Pancreas (tissue), 10 donors: Measurements from ENCODE around the gene VARS1. TPM values are rescaled to one million over a fixed set of nuclear protein-coding genes. Genes with fewer than 3 reads are reported as not detected.
A peak's percentile ranks its signal among the peaks of the same experiment; 100 is the strongest.
"Not testable (repeated sequence)": the region's sequence is repeated elsewhere in the genome, so short reads cannot be mapped to it uniquely, and the experiment has no call there.

Source experiments
- ATAC-seq, 4 donors: fragments of 200-7000 bp; cut with Tn5 transposase; one replicate each; pipeline versions ENCODE4 v1.8.0 to v1.9.1; 2020; ENCODE audit warnings: mild to moderate bottlenecking in 4 of 4, moderate library complexity in 4 of 4
- DNase-seq, 6 donors: peaks; one replicate each; pipeline ENCODE4 v3.0.0-alpha.2; 2020
- FAIRE-seq: peaks from 2 replicates; lab custom pipeline; 2012; peaks lifted over from hg19 to GRCh38; lab: Jason Lieb, UNC
- H3K27ac ChIP-seq, 4 donors: fragments of 200-600 bp; sonication (generic); 1 replicate in 3 of 4; 2 replicates in 1 of 4; pipeline versions ENCODE4 v1.5.0 to v1.8.0; 2020
- H3K27me3 ChIP-seq, 4 donors: fragments of 200-600 bp; one replicate each; pipeline ENCODE4 v1.8.0; 2021
- H3K36me3 ChIP-seq, 3 donors: fragments of 200-600 bp; sonication (generic) in 1 of 3; one replicate each; pipeline versions ENCODE4 v1.5.0 to v1.8.0; 2020 to 2021
- H3K4me1 ChIP-seq, 3 donors: fragments of 200-600 bp; one replicate each; pipeline ENCODE4 v1.8.0; 2021
- H3K4me3 ChIP-seq, 4 donors: fragments of 200-600 bp; sonication (generic) in 2 of 4; one replicate each; pipeline versions ENCODE4 v1.5.0 to v1.8.0; 2020 to 2021
- H3K9me3 ChIP-seq, 4 donors: fragments of 200-600 bp; one replicate each; pipeline ENCODE4 v1.8.0; 2021
- WGBS, 2 donors: extraction: QIAGEN DNeasy Blood & Tissue Kit; methylation state at CpG; one replicate each; pipeline ENCODE4 v1.1.7; 2013; 5-methylcytosine and 5-hydroxymethylcytosine counted together
- intact Hi-C, 3 donors: fragments of 100-400 bp; cut with DNase I; formaldehyde crosslinking; loops; one replicate each; pipeline versions ENCODE4 v1.11.1 to v1.14.2; 2022
- polyA plus RNA-seq, 2 donors: library from polyadenylated mRNA; stranded (reverse); fragments of 200-250 nt; gene quantifications; one replicate each; pipeline ENCODE4 v1.2.3, GENCODE V29; 2013
- total RNA-seq, 6 donors: library from RNA; stranded (reverse); fragmentation: NEBNext Ultra II Directional in 4 of 6; extraction: Animal tissue kit (Norgen Biotek cat#: 25700) in 4 of 6; gene quantifications; one replicate each; pipeline versions ENCODE4 v1.2.1 to v1.2.4, GENCODE V29; 2021 to 2023
- TF ChIP-seq, protein P1 (sequence below), 4 donors: fragments of 200-600 bp; sonication (generic) in 3 of 4; IDR thresholded peaks; one replicate each; pipeline versions ENCODE4 v1.5.0 to v1.8.0; 2021; ENCODE audit warnings: antibody characterized with exemption in 4 of 4
- donor health status: healthy with polysubstance abuse.
- donor health status: DM: no; HTN: no; CAD: no; lungs with moderate emphysema.
- donor health status: DM: no; HTN: no; CAD: no.
- donor health status: control.
- donor health status: control.
- donor health status: Bipolar disorder and iron deficiency.
- donor health status: DM: yes; HTN: yes; CAD: no.
- donor health status: DM: no; HTN: no; CAD: no.
- donor health status: DM: no; HTN: no; CAD: no.
- donor health status: DM: yes; HTN: yes; CAD: no.

VARS1 gene
- total and polyA plus RNA-seq, 8 donors = 22.0 to 67.3 (median 36.3) TPM

DNA sequence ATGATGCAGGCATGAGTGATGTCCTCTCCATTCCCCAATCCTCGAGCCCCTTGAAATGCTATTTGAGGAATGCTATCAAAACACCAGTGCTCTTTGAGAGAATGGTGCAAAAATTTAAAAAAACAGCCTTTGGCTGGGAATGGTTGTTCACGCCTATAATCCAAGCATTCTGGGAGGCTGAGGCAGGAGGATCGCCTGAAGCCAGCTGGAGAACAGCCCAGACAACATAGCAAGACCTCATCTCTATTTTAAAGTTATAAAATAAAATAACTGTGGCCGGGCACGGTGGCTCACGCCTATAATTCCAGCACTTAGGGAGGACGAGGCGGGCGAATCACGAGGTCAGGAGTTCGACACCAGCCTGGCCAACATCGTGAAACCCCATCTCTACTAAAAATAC, 4.2 kb upstream of the VARS1 start:
- FAIRE-seq (no peak), ATAC-seq (no peak), DNase-seq (no peak)
- 90 to 93% methylated on average over 12 of the region's 12 CpGs for WGBS, 2 donors
- intact Hi-C loops = no loop called here
- Histone ChIP-seq H3K4me3 (no peak overlapping the region), H3K9me3 (no peaks in the 10 kb centered on the region), H3K36me3 (no peaks in the 10 kb centered on the region), H3K4me1 (no peaks in the 10 kb centered on the region), H3K27me3 (no peaks in the 10 kb centered on the region), H3K27ac (no peak overlapping the region)
- TF ChIP-seq, protein P1, sequence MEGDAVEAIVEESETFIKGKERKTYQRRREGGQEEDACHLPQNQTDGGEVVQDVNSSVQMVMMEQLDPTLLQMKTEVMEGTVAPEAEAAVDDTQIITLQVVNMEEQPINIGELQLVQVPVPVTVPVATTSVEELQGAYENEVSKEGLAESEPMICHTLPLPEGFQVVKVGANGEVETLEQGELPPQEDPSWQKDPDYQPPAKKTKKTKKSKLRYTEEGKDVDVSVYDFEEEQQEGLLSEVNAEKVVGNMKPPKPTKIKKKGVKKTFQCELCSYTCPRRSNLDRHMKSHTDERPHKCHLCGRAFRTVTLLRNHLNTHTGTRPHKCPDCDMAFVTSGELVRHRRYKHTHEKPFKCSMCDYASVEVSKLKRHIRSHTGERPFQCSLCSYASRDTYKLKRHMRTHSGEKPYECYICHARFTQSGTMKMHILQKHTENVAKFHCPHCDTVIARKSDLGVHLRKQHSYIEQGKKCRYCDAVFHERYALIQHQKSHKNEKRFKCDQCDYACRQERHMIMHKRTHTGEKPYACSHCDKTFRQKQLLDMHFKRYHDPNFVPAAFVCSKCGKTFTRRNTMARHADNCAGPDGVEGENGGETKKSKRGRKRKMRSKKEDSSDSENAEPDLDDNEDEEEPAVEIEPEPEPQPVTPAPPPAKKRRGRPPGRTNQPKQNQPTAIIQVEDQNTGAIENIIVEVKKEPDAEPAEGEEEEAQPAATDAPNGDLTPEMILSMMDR (IDR thresholded peaks at IDR 0.05) = no peak

DNA sequence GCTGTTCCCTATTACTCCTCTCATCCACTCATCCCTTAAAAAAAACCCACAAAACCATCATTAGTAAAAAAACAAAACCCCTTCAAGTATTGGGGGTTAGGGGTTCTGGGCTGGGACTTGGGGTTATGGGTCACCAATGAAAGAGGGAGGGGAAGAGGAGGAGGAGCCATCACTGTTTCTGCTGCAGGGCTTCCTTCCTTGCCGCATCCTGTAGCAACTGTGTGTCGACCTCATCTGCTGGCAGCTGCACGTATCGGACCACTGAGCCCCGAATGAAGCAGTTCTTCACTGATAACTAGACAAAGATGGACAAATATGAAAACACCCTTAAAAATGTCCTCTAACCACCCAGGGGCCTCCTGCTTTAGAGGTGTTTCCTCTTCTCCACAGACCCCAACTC, 2.0 kb upstream of the VARS1 start:
- Histone ChIP-seq H3K27me3 (no peaks in the 10 kb centered on the region), H3K36me3 (no peaks in the 10 kb centered on the region), H3K4me1 (peaks cover 0 to 7% (median 5%) of the 10 kb centered on the region in 3 donors), H3K9me3 (no peaks in the 10 kb centered on the region), H3K27ac (no peak overlapping the region), H3K4me3 (no peak overlapping the region)
- DNase-seq = peak in 1 of 6 donors; percentile 6
- no peak for ATAC-seq
- intact Hi-C loops = no loop called here
- no peak for FAIRE-seq
- TF ChIP-seq, protein P1 (IDR thresholded peaks at IDR 0.05) = no peak
- 67 to 86% methylated on average over 5 of the region's 5 CpGs for WGBS, 2 donors

DNA sequence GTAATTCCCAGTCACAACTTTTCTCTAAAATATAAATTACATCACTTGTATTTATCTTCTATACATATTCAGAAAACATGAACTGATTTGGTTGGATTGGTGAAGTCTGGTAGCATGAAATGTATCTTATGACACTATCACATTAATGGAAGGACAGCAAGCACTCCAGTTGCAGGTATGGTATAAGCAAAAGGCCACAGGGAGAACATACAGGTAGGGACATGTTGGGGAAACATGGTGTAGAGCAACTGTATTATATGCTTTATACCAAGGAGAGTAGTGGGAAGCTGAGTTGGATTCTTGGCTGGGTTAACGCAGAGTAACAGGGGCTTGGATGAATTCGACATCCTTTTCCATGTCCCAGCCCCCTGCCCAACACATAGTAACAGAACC, 1.4 kb upstream of the VARS1 start:
- no peak overlapping the region for H3K27ac ChIP-seq
- intact Hi-C loops = no loop called here
- WGBS, 2 donors = 84 to 94% methylated on average over 2 of the region's 2 CpGs
- peaks cover 0 to 7% (median 5%) of the 10 kb centered on the region in 3 donors for H3K4me1 ChIP-seq
- no peak overlapping the region for H3K4me3 ChIP-seq
- H3K9me3 ChIP-seq = no peaks in the 10 kb centered on the region
- H3K27me3 ChIP-seq = no peaks in the 10 kb centered on the region
- H3K36me3 ChIP-seq = no peaks in the 10 kb centered on the region
- no peak for ATAC-seq
- no peak for DNase-seq
- FAIRE-seq = no peak
- TF ChIP-seq, protein P1 (IDR thresholded peaks at IDR 0.05) = no peak

DNA sequence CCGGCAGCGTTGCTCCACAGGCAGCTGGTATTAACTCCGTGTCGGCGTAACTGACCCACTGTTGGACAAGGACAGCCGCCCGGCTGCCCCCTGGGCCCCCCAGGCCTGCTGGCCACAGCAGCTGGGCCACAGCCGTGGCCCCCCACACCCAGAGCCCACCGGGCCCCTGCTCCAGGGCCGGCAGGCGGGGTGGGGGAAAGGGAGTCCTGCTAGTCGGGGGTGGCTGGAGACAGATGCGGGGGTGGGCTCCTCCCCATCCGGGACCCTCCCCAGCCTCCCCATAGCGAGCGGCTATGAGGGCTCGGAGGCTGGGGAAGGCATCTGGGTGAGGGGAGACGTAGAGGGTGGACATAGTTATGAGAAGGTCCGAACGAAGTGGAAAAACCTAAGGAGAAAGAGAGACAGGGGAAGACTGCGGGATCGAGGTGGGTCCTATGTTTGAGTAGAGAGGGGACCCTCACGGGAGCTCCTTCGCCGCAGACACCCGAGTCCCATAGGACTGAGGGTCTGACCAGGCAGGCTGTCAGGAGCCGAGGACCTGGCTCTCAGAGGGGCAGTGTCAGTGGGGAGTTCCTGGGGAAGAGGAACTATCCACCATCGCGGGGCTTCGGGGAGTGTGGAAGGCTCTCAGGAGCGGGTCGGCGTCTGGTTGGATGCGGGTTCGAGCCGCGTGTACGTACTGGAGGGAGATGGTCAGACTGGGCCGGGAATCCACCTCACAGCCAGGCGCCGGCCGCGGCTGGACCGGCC, 511 bp downstream of the VARS1 start:
- WGBS, 2 donors = 0 to 1% methylated on average over 44 of the region's 44 CpGs
- H3K4me1 ChIP-seq = peaks cover 0 to 13% (median 5%) of the 10 kb centered on the region in 3 donors
- FAIRE-seq (no peak), ATAC-seq (peak; percentile 15 to 38 (median 24)), DNase-seq (peak in 4 of 6 donors; percentile 50 to 89 (median 62))
- peak overlapping the region; percentile 60 to 96 (median 90) for H3K4me3 ChIP-seq
- intact Hi-C loops = no loop called here
- no peaks in the 10 kb centered on the region for H3K36me3 ChIP-seq
- no peaks in the 10 kb centered on the region for H3K9me3 ChIP-seq
- H3K27ac ChIP-seq = peak overlapping the region; percentile 83 to 94 (median 92)
- H3K27me3 ChIP-seq = no peaks in the 10 kb centered on the region
- TF ChIP-seq, protein P1 (IDR thresholded peaks at IDR 0.05) = no peak

DNA sequence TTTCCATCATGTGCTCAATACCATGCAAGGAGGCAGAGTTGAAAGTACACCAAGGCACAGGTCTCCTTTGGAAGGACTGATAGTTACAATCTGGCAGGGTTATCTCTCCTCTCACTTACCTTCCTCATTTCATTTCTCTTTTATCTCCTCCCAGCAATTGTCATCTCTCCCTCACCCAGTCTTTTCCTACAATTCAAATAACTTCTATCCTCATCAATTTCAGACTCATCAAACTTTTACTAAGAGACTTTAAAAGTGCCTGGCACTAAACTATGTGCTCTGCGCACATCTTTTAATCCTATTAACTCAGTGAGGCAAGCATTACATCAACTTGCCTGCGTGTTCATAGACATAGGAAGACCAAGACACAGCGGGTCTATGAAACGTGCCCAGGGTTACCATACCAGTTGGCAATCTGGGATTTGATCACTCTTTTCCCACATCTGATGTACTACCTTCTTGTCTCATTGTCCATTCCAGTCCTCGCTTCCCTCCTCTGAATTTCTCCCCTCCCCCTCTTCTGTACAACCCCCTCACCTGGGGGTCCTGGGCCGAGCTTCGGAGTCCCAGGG, 1.2 kb downstream of the VARS1 start:
- Histone ChIP-seq H3K4me1 (peaks cover 0 to 13% (median 5%) of the 10 kb centered on the region in 3 donors), H3K9me3 (no peaks in the 10 kb centered on the region), H3K27ac (peak overlapping the region in 3 of 4 donors; percentile 90 to 94 (median 94)), H3K36me3 (no peaks in the 10 kb centered on the region), H3K27me3 (no peaks in the 10 kb centered on the region), H3K4me3 (peak overlapping the region; percentile 60 to 96 (median 90))
- FAIRE-seq = no peak
- TF ChIP-seq, protein P1 (IDR thresholded peaks at IDR 0.05) = no peak
- 9 to 13% methylated on average over 7 of the region's 7 CpGs for WGBS, 2 donors
- peak in 1 of 4 donors; percentile 9 for ATAC-seq
- DNase-seq = no peak
- intact Hi-C loops = no loop called here

DNA sequence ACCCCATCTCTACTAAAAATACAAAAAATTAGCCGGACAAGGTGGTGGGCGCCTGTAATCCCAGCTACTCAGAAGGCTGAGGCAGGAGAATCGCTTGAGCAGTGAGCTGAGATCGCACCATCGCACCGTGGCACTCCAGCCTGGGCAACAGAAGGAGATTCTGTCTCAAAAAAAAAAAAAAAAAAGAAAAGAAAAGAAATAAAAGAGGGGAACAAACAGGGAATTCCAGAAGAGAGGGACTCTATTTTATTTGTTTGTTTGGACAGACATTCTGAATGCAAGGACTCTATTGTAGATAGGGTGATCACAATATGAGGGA, 1.7 kb downstream of the VARS1 start:
- H3K27me3 ChIP-seq, ATAC-seq, intact Hi-C loops, DNase-seq, FAIRE-seq, H3K9me3 ChIP-seq, H3K36me3 ChIP-seq: not testable (repeated sequence)
- 77 to 89% methylated on average over 6 of the region's 6 CpGs for WGBS, 2 donors
- Histone ChIP-seq H3K27ac (peak overlapping the region in 1 of 4 donors; percentile 94), H3K4me1 (peaks cover 0 to 13% (median 5%) of the 10 kb centered on the region in 3 donors), H3K4me3 (peak overlapping the region in 2 of 4 donors; percentile 94 to 96)
